ENCODE results near the gene STK35. TPM values are rescaled to one million over a fixed set of nuclear protein-coding genes. Genes with fewer than 3 reads are reported as not detected.

Gene STK35
- total and polyA plus RNA-seq, 2 donors (not counting 3 experiments of a cell fraction or from before 2014, with no cell fraction given) = 10.2 to 17.5 TPM

DNA sequence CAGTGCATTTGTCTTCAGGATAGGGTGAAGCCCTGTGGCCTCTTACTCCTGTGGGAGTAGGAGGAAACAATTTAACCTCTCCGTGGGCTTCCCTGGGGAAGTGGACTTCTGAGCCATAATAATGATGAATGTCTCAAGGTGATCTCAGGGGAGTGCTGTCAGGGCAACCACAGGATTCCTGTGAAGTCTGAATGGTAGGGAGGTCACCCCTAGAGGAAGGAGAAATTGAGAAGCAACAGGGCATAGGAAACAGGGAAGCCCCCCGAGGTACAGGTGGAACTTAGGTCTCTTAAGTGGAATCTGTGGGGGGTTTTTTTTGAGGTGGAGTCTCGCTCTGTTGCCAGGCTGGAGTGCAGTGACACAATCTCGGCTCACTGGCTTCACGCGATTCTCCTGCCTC, 26.9 kb downstream of the STK35 start:
- Histone ChIP-seq H2AFZ (ENCODE audit: low read depth, low read length) (no peak overlapping the region), H3K79me2 (ENCODE audit: control insufficient read depth, insufficient read depth, low read length) (peaks cover 64% of the 10 kb centered on the region), H3K9me3 (replicated peaks; ENCODE audit: control insufficient read depth, insufficient read depth, low read length) (no peaks in the 10 kb centered on the region), H3K9me1 (replicated peaks; ENCODE audit: control insufficient read depth, extremely low read depth, insufficient read depth, low read length) (no peaks in the 10 kb centered on the region), H3K36me3 (ENCODE audit: control insufficient read depth in 2 of 2, extremely low read depth in 1 of 2, insufficient read depth in 2 of 2, low read length in 2 of 2) (peaks cover 0 to 5% of the 10 kb centered on the region in 2 experiments), H3K4me2 (ENCODE audit: insufficient read depth, low read length) (no peak overlapping the region), H3K27me3 (ENCODE audit: control insufficient read depth in 2 of 2, insufficient read depth in 2 of 2, low read length in 2 of 2) (no peaks in the 10 kb centered on the region), H4K20me1 (replicated peaks; ENCODE audit: control insufficient read depth, extremely low read depth, insufficient read depth, low read length) (no peaks in the 10 kb centered on the region), H3K27ac (ENCODE audit: insufficient read depth, low read depth, low read length) (no peak overlapping the region), H3K4me1 (ENCODE audit: control insufficient read depth, extremely low read depth, insufficient read depth, low read length) (peaks cover 3% of the 10 kb centered on the region), H3K9ac (replicated peaks; ENCODE audit: extremely low read depth, insufficient read depth, low read length) (no peak overlapping the region), H3K4me3 (replicated peaks in 1 of 3; ENCODE audit: insufficient read depth in 1 of 3, low read depth in 1 of 3, low read length in 3 of 3) (no peak overlapping the region)
- dilution Hi-C loops (cut with MboI; ENCODE audit: extremely low pct_ligation_motif_present, low sequenced_read_pairs) (no loop called here), intact Hi-C loops (cut with micrococcal nuclease) (no loop called here)
- DNase-seq (ENCODE audit: low read depth, low spot score) (no peak), FAIRE-seq (no peak)
- POLR2A ChIA-PET = no interaction called here
- TF ChIP-seq JUN (IDR thresholded peaks at IDR 0.05; ENCODE audit: borderline replicate concordance, insufficient read depth, insufficient read length, low read depth) (no peak), MYC (IDR thresholded peaks at IDR 0.05; ENCODE audit: low read depth, low read length) (no peak), POLR2AphosphoS5 (IDR thresholded peaks at IDR 0.05; ENCODE audit: insufficient read depth, low read depth, low read length) (no peak), EZH2 (IDR thresholded peaks at IDR 0.05; ENCODE audit: borderline replicate concordance, low read depth, low read length, severe bottlenecking) (no peak), GATA2 (IDR thresholded peaks at IDR 0.05; ENCODE audit: insufficient read depth, insufficient read length, low read depth, low read length) (no peak), POLR2A (IDR thresholded peaks at IDR 0.05; ENCODE audit: low read depth, low read length) (no peak), FOS (IDR thresholded peaks at IDR 0.05; ENCODE audit: borderline replicate concordance, insufficient read depth, low read length) (no peak)
- TF ChIP-seq, protein P1, sequence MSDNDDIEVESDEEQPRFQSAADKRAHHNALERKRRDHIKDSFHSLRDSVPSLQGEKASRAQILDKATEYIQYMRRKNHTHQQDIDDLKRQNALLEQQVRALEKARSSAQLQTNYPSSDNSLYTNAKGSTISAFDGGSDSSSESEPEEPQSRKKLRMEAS (IDR thresholded peaks at IDR 0.05; ENCODE audit: insufficient read depth, insufficient read length) = no peak
- TF ChIP-seq, protein P2, sequence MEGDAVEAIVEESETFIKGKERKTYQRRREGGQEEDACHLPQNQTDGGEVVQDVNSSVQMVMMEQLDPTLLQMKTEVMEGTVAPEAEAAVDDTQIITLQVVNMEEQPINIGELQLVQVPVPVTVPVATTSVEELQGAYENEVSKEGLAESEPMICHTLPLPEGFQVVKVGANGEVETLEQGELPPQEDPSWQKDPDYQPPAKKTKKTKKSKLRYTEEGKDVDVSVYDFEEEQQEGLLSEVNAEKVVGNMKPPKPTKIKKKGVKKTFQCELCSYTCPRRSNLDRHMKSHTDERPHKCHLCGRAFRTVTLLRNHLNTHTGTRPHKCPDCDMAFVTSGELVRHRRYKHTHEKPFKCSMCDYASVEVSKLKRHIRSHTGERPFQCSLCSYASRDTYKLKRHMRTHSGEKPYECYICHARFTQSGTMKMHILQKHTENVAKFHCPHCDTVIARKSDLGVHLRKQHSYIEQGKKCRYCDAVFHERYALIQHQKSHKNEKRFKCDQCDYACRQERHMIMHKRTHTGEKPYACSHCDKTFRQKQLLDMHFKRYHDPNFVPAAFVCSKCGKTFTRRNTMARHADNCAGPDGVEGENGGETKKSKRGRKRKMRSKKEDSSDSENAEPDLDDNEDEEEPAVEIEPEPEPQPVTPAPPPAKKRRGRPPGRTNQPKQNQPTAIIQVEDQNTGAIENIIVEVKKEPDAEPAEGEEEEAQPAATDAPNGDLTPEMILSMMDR (IDR thresholded peaks at IDR 0.05; ENCODE audit: extremely low read depth in 1 of 2, insufficient read depth in 1 of 2, low read depth in 1 of 2, low read length in 2 of 2) = no peak
- BruUV-seq (replicated peaks) = no TSS peak
- CTCF ChIA-PET = no interaction called here

Data from endothelial cell of umbilical vein (primary cell).